NK-92 treated with Interleukin-12 subunit alpha and Interleukin-12 subunit beta, amount 100 ng/mL, for 24 hours (cell line): ENCODE data around the gene SLC24A4.

Experiments
- DNase-seq: peaks from one replicate; lab custom pipeline; 2025; lab: John Stamatoyannopoulos, UW

SLC24A4 gene

DNA sequence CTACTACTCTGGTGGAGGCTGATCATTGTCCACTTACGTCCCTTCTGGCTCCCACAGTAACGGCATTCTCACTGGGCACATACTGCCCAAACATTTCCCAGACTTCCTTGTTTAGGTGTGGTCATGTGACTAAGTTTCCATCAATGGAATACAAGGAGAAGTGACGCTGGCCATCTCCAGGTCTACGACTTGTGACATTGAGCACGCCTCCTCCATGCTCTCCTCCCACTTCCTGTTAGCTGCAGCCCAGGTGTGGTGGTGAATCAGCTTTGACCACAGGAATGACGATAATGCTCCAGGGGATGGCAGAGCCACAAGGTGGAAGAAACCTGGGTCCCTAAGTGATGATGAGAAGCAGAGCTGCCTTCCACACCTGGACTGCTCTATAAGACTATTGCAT is 6.0 kb upstream of the SLC24A4 start:
- no peak for DNase-seq

DNA sequence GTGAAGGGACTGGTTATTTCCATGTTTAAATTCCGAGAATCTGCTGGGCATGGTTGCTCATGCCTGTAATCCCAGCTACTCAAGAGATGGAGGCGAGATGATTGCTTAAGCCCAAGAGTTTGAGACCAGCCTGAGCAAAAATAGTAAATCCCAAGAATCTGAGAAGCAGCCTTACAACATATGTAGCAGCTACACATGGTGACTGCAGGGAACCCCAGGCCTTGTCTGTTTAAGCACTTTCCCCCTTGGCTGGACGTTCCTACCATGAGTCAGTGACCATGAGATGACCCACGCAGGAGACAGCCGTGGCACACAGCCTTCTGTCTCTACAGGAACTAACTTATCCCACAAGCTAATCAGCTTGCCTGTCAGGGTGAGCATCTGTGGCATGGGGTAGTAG is 5.5 kb upstream of the SLC24A4 start:
- DNase-seq: no peak

DNA sequence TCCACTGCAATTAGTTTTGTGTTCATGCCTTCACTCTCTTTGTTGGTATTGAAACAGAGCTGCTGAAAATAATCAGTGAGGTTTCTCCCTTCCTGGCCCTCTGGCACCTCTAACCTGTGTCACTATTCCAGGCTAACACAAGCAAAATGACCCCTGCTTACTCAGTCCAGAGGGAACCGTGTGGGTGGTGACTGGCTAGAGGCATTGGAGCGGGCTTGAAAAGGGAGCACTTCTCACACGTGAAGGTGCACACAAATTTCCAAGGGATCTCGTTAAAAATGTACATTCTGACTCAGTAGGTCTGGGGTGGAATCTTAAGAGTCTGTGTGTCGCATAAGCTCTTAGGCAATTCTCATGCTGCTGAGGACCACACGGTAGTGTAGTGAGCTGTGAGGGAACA is 1.3 kb upstream of the SLC24A4 start:
- DNase-seq: no peak

- DNase-seq: no peak
Measured at GRCh38 chr14:92322516-92322915, 449 bp upstream of the SLC24A4 start.

- DNase-seq: no peak
Measured at GRCh38 chr14:92323916-92324818, 1.2 kb downstream of the SLC24A4 start.

DNA sequence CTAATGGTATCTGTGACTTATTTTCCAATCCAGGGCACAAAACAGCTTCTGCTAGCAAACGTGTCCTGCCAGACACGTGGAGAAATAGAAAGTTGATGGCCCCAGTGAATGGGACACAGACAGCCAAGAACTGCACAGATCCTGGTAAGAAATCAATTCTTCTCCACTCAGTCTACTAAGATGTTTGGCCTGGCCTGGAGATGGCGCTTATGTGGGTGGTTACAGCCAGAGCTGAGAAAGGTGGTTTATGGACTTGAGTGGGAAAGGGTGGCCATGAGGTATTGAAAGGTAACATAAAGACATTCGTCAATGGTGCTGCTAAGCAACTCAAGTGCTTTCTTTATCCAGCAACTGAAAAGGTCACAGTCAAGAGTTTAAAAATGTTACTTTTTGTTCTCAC is 2.9 kb downstream of the SLC24A4 start:
- DNase-seq: no peak

DNA sequence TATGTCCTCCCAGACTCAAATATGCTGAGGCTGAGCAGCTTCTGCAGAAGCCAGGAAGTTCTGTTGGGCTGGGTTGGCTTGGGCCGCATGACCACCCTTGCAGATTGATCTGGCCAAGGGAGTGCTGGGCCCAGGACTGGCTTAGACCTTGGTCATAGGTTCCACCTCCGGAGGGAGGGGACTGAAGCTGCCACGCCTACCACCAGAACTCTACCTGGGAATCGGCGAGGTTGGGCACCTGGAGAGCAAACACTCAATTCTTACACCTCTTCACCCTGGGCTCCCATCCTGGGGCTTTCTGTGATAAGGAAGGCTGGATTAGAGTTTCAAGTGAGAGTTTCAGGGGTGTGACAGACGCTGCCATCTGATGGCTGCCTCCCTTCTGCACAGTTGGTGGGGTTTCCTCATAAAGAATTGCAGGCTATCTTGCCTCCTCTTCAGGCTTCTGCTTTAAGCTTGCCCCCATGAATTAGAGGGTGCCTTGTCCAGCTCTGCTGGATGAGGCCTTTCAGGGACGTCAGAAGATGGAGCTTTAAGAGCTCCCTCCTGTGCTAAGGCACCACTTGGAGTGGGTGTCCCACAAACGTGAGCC is 5.8 kb downstream of the SLC24A4 start:
- no peak for DNase-seq

DNA sequence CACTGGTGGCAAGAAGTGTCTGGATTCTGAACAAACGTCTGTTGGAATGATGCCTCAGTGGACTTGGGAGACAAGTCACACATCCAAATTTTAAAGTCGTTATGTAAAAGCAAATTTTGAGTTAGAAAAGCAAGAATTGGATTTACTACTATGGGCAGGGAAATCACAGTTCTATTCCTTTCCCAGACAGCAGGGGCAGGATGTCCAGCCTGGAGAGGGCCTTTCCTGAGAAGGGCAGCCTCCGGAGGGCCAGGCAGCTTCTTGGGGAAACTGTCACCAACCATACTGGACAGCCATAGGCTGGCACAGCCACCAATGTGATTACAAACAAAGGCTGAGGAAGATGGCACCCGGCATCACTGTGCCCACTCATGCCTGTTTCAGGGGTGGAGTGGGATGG is 11.1 kb downstream of the SLC24A4 start:
- no peak for DNase-seq

GRCh38 chr14:92336363-92336762 is 13.4 kb downstream of the SLC24A4 start:
- DNase-seq: no peak

DNA sequence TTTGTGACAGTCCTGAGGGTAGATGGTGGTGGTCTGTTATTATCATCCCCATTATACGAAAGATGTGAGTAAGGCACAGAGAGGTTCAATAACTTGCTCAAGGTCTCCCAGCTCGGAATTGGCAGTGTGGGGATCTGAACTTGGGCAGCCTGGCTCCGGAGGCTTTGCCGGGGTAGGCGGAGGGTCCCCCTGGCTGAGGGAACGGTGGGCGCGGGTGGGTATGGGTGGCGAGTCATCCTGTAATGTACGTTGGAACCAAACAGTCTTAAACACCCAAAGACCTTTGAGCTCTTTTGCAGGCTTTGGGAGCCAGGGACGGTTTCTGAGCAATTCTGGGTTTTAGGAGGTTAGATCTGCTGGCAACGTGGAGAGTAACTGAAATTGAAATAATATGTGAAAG is 16.5 kb downstream of the SLC24A4 start:
- DNase-seq: no peak

DNA sequence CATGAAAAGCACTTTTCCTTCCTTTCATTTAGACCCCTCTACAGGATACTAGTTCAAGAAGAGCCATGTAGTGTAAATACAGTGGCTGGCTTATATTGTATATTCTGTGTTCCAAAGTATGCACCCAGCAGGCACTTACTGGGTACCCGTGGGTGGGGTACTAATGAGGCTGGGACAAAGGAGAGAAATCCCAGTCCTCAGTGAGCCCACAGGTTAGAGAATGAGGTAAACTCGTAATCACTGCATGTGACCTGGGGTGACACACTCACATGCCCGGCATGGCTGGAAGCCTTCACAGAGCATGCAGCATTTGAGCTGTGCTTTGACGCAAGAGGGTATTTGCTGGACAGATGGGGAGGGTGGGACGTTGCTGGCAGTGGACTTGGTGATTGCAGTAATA is 17.1 kb downstream of the SLC24A4 start:
- no peak for DNase-seq

GRCh38 chr14:92340931-92341330 is 18.0 kb downstream of the SLC24A4 start:
- no peak for DNase-seq

GRCh38 chr14:92341791-92342190 is 18.8 kb downstream of the SLC24A4 start:
- DNase-seq: no peak

DNA sequence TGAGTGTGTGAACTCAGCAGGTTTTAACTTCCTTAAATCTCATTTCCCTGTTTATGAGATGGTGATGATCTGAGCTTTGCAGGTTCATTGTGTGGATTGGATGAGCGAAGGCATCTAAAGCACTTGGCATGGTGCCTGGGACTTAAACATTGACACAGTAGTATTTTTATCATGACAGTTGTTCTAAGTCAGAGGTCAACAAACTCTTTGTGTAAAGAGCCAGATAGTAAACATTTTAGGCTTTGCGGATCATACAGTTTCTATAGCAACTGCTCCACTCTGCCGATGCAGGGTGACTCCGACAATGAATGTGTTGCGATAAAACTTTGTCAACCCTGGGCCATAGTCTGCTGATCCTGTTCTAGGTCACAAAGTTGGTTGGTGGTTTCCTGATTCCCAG is 25.2 kb downstream of the SLC24A4 start:
- no peak for DNase-seq

- no peak for DNase-seq
Measured at GRCh38 chr14:92351750-92352149, 28.8 kb downstream of the SLC24A4 start.

DNA sequence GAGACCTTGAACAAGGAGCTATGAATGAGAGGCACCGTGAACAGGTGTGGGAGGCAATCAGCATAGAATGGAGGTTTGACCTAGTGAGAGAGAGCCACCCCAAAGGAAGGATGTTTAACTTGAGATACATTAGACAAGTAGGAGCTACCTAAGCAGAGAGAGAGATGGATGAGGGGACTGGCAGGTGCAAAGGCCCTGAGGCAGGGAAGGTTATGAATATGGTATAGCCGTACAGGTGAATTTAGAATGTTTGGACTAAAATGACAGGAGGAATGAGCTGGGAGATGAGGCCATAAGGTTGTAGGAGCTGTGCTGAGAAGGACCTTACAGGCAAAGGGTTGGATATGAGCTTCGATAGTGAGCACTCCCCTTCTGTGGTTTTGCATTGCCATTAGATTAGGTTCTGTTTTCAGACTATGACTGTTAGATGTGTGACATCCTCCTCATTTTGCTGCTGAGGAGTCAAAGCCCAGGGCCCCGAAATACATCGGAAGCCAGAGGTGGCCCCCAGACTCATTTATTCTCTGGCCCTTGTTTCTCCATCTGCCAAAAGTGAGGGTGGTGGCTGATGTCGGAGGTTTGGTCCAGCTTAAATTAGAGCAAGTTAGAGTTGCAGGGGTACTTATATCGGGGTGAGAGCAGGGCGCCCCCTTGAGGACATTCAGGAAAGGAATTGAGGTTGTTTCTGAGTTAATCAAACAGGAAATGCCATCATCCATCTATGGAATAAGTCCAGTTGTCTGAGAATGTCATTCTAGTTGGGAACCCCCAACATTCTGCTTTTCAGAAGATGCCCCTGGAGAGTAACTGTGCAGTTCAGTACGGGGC is 29.4 kb downstream of the SLC24A4 start:
- DNase-seq: no peak

GRCh38 chr14:92353447-92353846 is 30.5 kb downstream of the SLC24A4 start:
- DNase-seq: no peak

GRCh38 chr14:92356677-92357076 is 33.7 kb downstream of the SLC24A4 start:
- DNase-seq: no peak

DNA sequence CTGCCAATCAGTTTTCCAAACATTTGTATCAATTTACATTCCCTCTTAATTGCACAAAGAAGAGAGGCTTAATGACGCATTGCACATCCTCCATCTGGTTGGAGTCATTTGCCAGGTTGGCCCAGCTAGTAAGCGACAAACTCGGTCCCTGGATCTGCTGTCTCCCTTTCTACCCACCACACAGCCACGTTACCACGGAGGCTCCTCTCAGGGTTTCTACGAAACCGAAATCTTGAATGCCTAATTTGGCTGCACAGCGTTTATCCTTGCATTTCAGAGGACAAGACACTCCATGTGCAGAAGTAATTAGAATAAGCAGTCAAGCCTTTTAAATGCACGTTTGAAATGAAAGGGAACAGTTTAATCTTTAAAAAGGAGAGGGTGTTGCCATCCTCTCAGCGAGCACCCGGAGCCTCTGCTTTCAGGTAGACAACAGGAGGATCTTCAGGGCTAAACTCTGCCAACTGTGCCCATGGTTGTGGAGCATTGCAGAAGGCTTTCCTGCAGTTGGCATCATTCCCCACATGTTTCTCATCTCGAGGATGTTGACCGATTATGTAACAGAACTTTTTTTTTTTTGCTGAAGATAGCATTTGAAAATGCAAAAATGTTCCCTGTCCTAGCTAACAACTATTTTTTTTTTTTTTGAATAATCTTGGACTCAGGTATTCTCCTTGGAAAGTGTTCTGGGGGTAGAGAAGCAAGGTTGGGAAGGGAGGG is 37.8 kb downstream of the SLC24A4 start:
- no peak for DNase-seq

DNA sequence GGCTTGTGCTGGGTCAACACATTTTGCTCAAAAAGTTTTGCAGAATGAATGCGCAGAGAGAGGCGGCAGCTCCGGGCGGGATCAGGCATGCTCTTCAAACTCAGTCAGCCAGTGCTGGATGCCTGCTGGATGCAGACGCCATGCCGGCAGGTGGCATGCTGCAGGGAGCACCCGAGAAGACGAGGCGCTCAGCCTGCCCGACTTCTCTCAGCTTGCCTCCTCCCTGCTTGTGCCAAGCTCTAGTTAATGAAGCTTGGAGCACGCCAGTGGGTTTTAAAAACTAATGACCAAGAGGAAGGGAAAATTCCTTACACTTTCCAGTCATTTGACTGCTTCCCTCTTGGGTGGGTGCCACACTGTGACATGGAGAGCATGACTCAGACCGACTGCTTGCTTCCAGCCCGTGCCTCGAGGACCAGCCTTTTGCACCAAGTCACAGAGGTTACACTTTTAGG is 39.8 kb downstream of the SLC24A4 start:
- no peak for DNase-seq

- DNase-seq: no peak
Measured at GRCh38 chr14:92366237-92366636, 43.3 kb downstream of the SLC24A4 start.

- DNase-seq: no peak
Measured at GRCh38 chr14:92368001-92368400, 45.0 kb downstream of the SLC24A4 start.
